IPS-18a (cell line): Measurements from ENCODE around the gene ADAMTS17.

ENCODE experiments used
- H3K27ac ChIP-seq: one replicate; pipeline ENCODE4 v1.5.1; 2013; ENCODE audit warnings: low read length
- H3K27me3 ChIP-seq: one replicate; pipeline ENCODE4 v1.6.1; 2013; ENCODE audit warnings: mild to moderate bottlenecking, low read length; ENCODE audit not compliant: control insufficient read depth, insufficient read depth
- H3K36me3 ChIP-seq: one replicate; pipeline ENCODE4 v1.6.1; 2013; ENCODE audit warnings: low read depth, low read length; ENCODE audit not compliant: control insufficient read depth
- H3K4me1 ChIP-seq: one replicate; pipeline ENCODE4 v1.6.1; 2013; ENCODE audit warnings: low read depth, low read length; ENCODE audit not compliant: control insufficient read depth
- H3K4me3 ChIP-seq: one replicate; pipeline ENCODE4 v1.5.1; 2013; ENCODE audit warnings: low read length
- H3K9ac ChIP-seq: one replicate; pipeline ENCODE4 v1.6.1; 2013; ENCODE audit warnings: mild to moderate bottlenecking, low read length, moderate library complexity
- H3K9me3 ChIP-seq: one replicate; pipeline ENCODE4 v1.6.1; 2013; ENCODE audit warnings: low read depth, low read length; ENCODE audit not compliant: control insufficient read depth

ADAMTS17 gene

DNA sequence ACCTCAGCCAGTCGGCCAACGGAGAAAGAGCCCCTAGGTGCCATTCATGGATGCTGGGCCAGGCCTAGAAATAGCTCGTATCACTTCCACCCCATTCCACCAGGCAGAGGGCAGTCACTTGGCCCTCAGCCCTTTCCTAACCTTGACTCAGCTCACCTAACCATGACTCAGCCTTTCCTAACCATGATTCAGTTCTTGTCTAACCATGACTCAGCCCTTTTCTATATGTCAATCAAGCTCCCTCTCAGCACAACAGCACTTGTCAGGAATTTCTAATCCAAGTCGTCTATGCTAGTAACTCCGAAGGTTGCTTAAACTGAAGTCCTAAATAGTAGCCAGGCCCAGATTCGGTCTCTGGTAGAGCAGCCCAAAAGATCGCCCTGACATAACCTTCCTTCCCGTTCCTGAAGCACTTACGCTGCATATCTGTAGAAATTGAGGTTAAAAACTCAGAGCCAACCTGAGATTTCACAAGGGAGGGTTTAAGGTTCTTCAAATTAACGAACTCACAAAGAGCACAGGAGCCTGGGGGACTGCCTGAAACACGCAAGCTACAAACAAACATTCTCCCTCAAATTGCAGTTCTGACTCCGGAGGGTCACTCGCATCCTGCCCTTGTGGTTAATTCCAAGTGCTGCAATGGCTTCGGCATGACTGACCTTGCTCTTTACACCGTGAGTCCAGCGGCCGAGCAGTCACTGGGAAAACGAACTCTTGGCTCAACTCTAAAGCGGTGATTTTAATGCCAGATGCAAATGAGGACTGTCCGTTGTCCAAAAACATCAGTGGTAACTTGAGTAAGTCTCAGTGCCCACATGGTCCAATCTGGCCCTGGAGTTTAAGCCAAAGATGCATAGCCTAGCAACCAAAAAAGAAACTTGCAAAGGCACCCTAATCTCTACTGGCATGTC, 99.9 kb downstream of the ADAMTS17 start:
- Histone ChIP-seq H3K36me3 (no peaks in the 10 kb centered on the region), H3K4me3 (no peak overlapping the region), H3K9me3 (no peaks in the 10 kb centered on the region), H3K27ac (no peak overlapping the region), H3K9ac (no peak overlapping the region), H3K27me3 (no peaks in the 10 kb centered on the region), H3K4me1 (peaks cover 9% of the 10 kb centered on the region)

GRCh38 chr15:100236981-100237720, 104.6 kb downstream of the ADAMTS17 start:
- H3K9me3 ChIP-seq = no peaks in the 10 kb centered on the region
- no peaks in the 10 kb centered on the region for H3K27me3 ChIP-seq
- no peaks in the 10 kb centered on the region for H3K36me3 ChIP-seq
- H3K27ac ChIP-seq = no peak overlapping the region
- H3K9ac ChIP-seq = no peak overlapping the region
- no peaks in the 10 kb centered on the region for H3K4me1 ChIP-seq
- no peak overlapping the region for H3K4me3 ChIP-seq

GRCh38 chr15:100235030-100235617, 106.7 kb downstream of the ADAMTS17 start:
- Histone ChIP-seq H3K9ac (no peak overlapping the region), H3K4me1 (no peaks in the 10 kb centered on the region), H3K27ac (no peak overlapping the region), H3K27me3 (no peaks in the 10 kb centered on the region), H3K36me3 (no peaks in the 10 kb centered on the region), H3K4me3 (no peak overlapping the region), H3K9me3 (no peaks in the 10 kb centered on the region)

DNA sequence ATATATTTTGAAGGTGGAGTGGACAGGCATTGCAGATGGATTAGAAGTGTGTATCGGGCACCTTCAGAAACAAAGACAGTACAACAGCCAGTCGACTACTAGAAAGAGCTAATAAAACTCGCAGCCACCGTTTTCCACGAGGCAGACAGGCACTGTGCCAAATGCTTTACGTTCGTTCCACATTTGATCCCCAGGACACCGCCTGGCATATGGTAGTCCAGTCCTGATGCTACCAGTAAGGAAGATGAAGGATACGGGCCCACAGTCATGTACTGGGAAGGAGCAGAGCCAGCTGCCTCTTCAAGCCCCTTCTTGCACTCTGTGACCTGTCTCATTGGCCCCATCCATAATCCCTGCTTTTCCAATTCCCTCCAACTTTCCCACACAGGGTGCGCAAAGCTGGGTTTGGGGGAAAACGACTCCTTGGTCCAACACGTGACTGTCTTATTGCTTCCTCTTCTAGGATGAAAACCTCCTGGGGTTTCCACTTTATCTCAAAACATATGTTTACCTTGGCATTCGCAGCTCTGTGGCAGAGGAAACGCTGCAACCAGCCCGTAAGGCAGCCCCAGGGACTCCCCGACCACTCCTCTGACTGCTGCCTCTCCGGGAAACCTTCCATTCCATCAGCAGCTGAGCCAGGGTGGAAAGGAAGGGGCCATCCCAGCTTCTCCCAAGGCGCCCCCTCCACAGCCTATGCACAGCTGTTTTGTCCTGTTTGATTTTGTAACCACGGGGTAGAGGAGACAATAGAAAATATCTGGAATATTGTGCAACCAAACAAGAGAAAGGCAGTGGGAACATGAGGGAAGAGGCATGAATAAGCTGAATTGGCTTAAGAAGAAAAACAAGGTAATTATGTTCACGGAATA, 107.4 kb downstream of the ADAMTS17 start:
- H3K9ac ChIP-seq = no peak overlapping the region
- H3K27me3 ChIP-seq = no peaks in the 10 kb centered on the region
- no peak overlapping the region for H3K4me3 ChIP-seq
- H3K4me1 ChIP-seq = no peaks in the 10 kb centered on the region
- H3K36me3 ChIP-seq = no peaks in the 10 kb centered on the region
- no peak overlapping the region for H3K27ac ChIP-seq
- no peaks in the 10 kb centered on the region for H3K9me3 ChIP-seq

DNA sequence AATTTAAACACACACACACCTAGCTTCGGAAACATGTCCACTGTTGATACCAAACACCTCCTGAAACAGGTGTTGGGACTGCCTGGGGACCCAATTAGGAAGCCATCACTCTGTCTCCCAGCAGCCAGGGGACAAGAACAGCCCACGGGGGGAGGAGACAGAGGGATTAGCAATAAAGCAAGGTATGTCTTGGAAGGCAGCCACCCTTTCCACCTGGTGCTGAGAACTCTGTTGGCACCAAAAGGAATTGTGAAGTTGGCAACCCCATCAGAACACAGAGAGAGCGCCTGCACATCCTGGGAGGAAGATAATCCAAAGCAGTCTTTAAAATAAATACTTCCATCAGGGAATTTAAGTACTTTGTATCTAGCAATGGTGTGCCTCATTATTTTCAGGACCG, 111.0 kb downstream of the ADAMTS17 start:
- Histone ChIP-seq H3K27me3 (no peaks in the 10 kb centered on the region), H3K9me3 (no peaks in the 10 kb centered on the region), H3K36me3 (no peaks in the 10 kb centered on the region), H3K27ac (no peak overlapping the region), H3K4me3 (no peak overlapping the region), H3K9ac (no peak overlapping the region), H3K4me1 (no peaks in the 10 kb centered on the region)

- H3K9me3 ChIP-seq = no peaks in the 10 kb centered on the region
- H3K9ac ChIP-seq = no peak overlapping the region
- H3K4me1 ChIP-seq = no peaks in the 10 kb centered on the region
- H3K27me3 ChIP-seq = no peaks in the 10 kb centered on the region
- no peak overlapping the region for H3K27ac ChIP-seq
- H3K36me3 ChIP-seq = no peaks in the 10 kb centered on the region
- H3K4me3 ChIP-seq = no peak overlapping the region
Observed at GRCh38 chr15:100229181-100230163, 112.3 kb downstream of the ADAMTS17 start.

DNA sequence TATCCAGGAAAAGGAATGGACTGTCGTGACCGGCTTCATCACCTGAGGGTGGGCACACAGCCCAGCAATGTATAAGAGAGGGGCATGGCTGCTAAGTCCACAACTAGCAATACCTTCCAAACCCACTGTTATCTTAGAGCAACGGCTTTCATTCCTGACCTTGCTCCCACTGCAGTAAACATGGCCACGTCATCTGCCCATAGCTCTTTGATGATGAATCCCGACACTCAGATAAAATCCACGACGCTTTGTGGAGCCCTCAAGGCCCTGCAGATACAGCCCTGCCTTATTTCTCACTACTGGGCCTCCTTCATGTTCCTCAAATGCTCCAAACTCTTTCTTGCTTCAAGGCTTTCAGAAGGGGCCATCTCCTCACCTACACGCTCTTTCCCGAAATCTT, 114.0 kb downstream of the ADAMTS17 start:
- no peaks in the 10 kb centered on the region for H3K9me3 ChIP-seq
- H3K9ac ChIP-seq = no peak overlapping the region
- H3K27ac ChIP-seq = no peak overlapping the region
- no peaks in the 10 kb centered on the region for H3K27me3 ChIP-seq
- H3K36me3 ChIP-seq = no peaks in the 10 kb centered on the region
- H3K4me3 ChIP-seq = no peak overlapping the region
- H3K4me1 ChIP-seq = no peaks in the 10 kb centered on the region

- no peaks in the 10 kb centered on the region for H3K27me3 ChIP-seq
Observed at GRCh38 chr15:100226107-100226506, 115.7 kb downstream of the ADAMTS17 start.

GRCh38 chr15:100224206-100225185, 117.3 kb downstream of the ADAMTS17 start:
- H3K27ac ChIP-seq = no peak overlapping the region
- no peaks in the 10 kb centered on the region for H3K36me3 ChIP-seq
- no peak overlapping the region for H3K9ac ChIP-seq
- no peaks in the 10 kb centered on the region for H3K9me3 ChIP-seq
- H3K4me3 ChIP-seq = no peak overlapping the region
- H3K27me3 ChIP-seq = no peaks in the 10 kb centered on the region
- H3K4me1 ChIP-seq = no peaks in the 10 kb centered on the region

More at GRCh38 chr15:100226107-100226506, 115.7 kb downstream of the ADAMTS17 start:
- Histone ChIP-seq H3K36me3 (no peaks in the 10 kb centered on the region), H3K4me3 (no peak overlapping the region), H3K9me3 (no peaks in the 10 kb centered on the region), H3K27ac (no peak overlapping the region), H3K4me1 (no peaks in the 10 kb centered on the region), H3K9ac (no peak overlapping the region)
